ENCODE results near the gene PLEKHH1. TPM values are rescaled to one million over a fixed set of nuclear protein-coding genes. Genes with fewer than 3 reads are reported as not detected.
A peak's percentile ranks its signal among the peaks of the same experiment; 100 is the strongest.

Gene PLEKHH1
- total RNA-seq, 2 donors from 2014 or later: 32.7 to 54.7 TPM

- ATAC-seq (peak; percentile 90), DNase-seq (peak; percentile 62 to 72 (median 68))
- Histone ChIP-seq H3K4me3 (no peak overlapping the region), H3K27me3 (no peaks in the 10 kb centered on the region), H3K36me3 (replicated peaks in 1 of 2; ENCODE audit: insufficient read depth in 1 of 2, low read depth in 2 of 2) (no peaks in the 10 kb centered on the region), H3K27ac (no peak overlapping the region), H3K4me1 (peaks cover under 1% of the 10 kb centered on the region), H3K9me3 (no peaks in the 10 kb centered on the region)
- 81% methylated on average over 8 of the region's 8 CpGs for WGBS, 2 donors
- TF ChIP-seq CTCF (IDR thresholded peaks at IDR 0.05) (peak; percentile 56 to 97 (median 65)), POLR2A (IDR thresholded peaks at IDR 0.05) (no peak)
- intact Hi-C loops (cut with DNase I): no loop called here
Observed at GRCh38 chr14:67526676-67527459, 6.2 kb upstream of the PLEKHH1 start.

GRCh38 chr14:67527756-67528155, 5.3 kb upstream of the PLEKHH1 start:
- WGBS, 2 donors: 83 to 88% methylated on average over 5 of the region's 5 CpGs
- no peak for TF ChIP-seq CTCF (IDR thresholded peaks at IDR 0.05)
- no peak for TF ChIP-seq POLR2A (IDR thresholded peaks at IDR 0.05)
- H3K27me3 ChIP-seq: no peaks in the 10 kb centered on the region
- H3K36me3 ChIP-seq (replicated peaks in 1 of 2; ENCODE audit: insufficient read depth in 1 of 2, low read depth in 2 of 2): no peaks in the 10 kb centered on the region
- no peaks in the 10 kb centered on the region for H3K9me3 ChIP-seq
- DNase-seq: no peak
- ATAC-seq: no peak
- intact Hi-C loops (cut with DNase I): no loop called here
- H3K27ac ChIP-seq: no peak overlapping the region
- H3K4me3 ChIP-seq: no peak overlapping the region
- peaks cover 8% of the 10 kb centered on the region for H3K4me1 ChIP-seq

DNA sequence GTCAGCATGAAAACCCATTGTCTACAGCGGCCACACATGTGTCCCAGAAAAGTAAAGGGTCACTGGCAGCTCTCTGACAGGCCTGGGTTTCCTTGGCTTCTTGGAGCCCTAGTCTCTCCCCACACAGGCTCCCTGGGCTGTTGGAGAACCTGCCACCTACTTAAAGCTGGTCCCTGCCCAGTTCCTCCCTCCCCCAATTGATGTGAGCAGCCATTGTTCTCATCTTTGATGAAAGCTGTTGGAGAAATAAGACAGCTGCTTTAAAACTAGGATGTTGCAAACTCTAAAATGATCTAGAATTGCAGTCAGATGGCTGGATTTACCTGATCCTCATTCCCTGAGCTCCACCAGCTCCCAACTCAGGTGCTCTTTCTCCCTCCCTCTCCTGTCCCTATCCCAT, 4.8 kb upstream of the PLEKHH1 start:
- Histone ChIP-seq H3K4me3 (no peak overlapping the region), H3K27me3 (no peaks in the 10 kb centered on the region), H3K4me1 (peaks cover 8% of the 10 kb centered on the region), H3K27ac (no peak overlapping the region), H3K36me3 (replicated peaks in 1 of 2; ENCODE audit: insufficient read depth in 1 of 2, low read depth in 2 of 2) (no peaks in the 10 kb centered on the region), H3K9me3 (no peaks in the 10 kb centered on the region)
- ATAC-seq (no peak), DNase-seq (no peak)
- TF ChIP-seq CTCF (IDR thresholded peaks at IDR 0.05): no peak
- TF ChIP-seq POLR2A (IDR thresholded peaks at IDR 0.05): no peak
- 92 to 100% methylated on average over 1 of the region's 1 CpG for WGBS, 2 donors
- intact Hi-C loops (cut with DNase I): no loop called here

- Histone ChIP-seq H3K27me3 (no peaks in the 10 kb centered on the region), H3K4me3 (no peak overlapping the region), H3K27ac (no peak overlapping the region), H3K4me1 (peaks cover 22% of the 10 kb centered on the region), H3K9me3 (no peaks in the 10 kb centered on the region), H3K36me3 (replicated peaks in 1 of 2; ENCODE audit: insufficient read depth in 1 of 2, low read depth in 2 of 2) (no peaks in the 10 kb centered on the region)
- DNase-seq: no peak
- intact Hi-C loops (cut with DNase I): loop anchor here (5.0 kb wide), 1 partner anchor 42 kb away; no protein-coding TSS in a partner anchor
- no peak for TF ChIP-seq POLR2A (IDR thresholded peaks at IDR 0.05)
- no peak for TF ChIP-seq CTCF (IDR thresholded peaks at IDR 0.05)
- no peak for ATAC-seq
- 74 to 80% methylated on average over 5 of the region's 5 CpGs for WGBS, 2 donors
Observed at GRCh38 chr14:67529947-67530935, 2.8 kb upstream of the PLEKHH1 start.
